Measurements from ENCODE around the gene CLPSL2.
A peak's percentile ranks its signal among the peaks of the same experiment; 100 is the strongest.

Gene CLPSL2, protein sequence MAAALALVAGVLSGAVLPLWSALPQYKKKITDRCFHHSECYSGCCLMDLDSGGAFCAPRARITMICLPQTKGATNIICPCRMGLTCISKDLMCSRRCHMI

GRCh38 chr6:35776364-35777215, at the start of gene CLPSL2:
Gene CLPSL2, plus strand, starts transcription at chr6:35776598. Its CDS starts 21 bp downstream, at chr6:35776619.
- Histone ChIP-seq H3K4me3 (peak within 1 kb of the TSS; percentile 59 to 74 (median 68)), H3K4me1 (peaks cover 9 to 26% (median 20%) of the 10 kb centered on the region in 10 experiments; a peak in 16 of 20 replicates), H3K27me3 (peaks cover 7 to 15% (median 13%) of the 10 kb centered on the region in 11 experiments; a peak in 20 of 22 replicates), H3K36me3 (no peaks in the 10 kb centered on the region), H3K9ac (peak within 1 kb of the TSS; percentile 35 to 80 (median 72); a peak in 20 of 22 replicates), H3K4me2 (peak within 1 kb of the TSS; percentile 80 to 99 (median 98)), H4K20me1 (no peaks in the 10 kb centered on the region), H3K9me3 (replicated peaks in 1 of 11) (no peaks in the 10 kb centered on the region), H3K27ac (peak within 1 kb of the TSS in 6 of 11 experiments; percentile 16 to 49 (median 39); a peak in 10 of 22 replicates)
- no peak for TF ChIP-seq Cebpa-rat (IDR thresholded peaks at IDR 0.05)

GRCh38 chr6:35727231-35727934, 49.0 kb upstream of the CLPSL2 start:
- Histone ChIP-seq H3K4me2 (peak overlapping the region; percentile 91 to 100 (median 99)), H3K27me3 (no peaks in the 10 kb centered on the region), H3K27ac (peak overlapping the region; percentile 36 to 98 (median 93); a peak in 21 of 22 replicates), H3K9me3 (replicated peaks in 1 of 11) (no peaks in the 10 kb centered on the region), H3K9ac (peak overlapping the region; percentile 72 to 91 (median 85)), H4K20me1 (no peaks in the 10 kb centered on the region), H3K4me1 (peaks cover 82 to 90% (median 86%) of the 10 kb centered on the region in 10 experiments), H3K36me3 (no peaks in the 10 kb centered on the region), H3K4me3 (peak overlapping the region; percentile 51 to 71 (median 62))
- TF ChIP-seq Cebpa-rat (IDR thresholded peaks at IDR 0.05): no peak

GRCh38 chr6:35727935-35728682, 48.3 kb upstream of the CLPSL2 start:
- Histone ChIP-seq H4K20me1 (no peaks in the 10 kb centered on the region), H3K9me3 (replicated peaks in 1 of 11) (no peaks in the 10 kb centered on the region), H3K36me3 (no peaks in the 10 kb centered on the region), H3K9ac (peak overlapping the region; percentile 72 to 94 (median 86)), H3K27ac (peak overlapping the region; percentile 36 to 98 (median 94); a peak in 21 of 22 replicates), H3K4me3 (peak overlapping the region; percentile 51 to 71 (median 62)), H3K4me1 (peaks cover 85 to 91% (median 89%) of the 10 kb centered on the region in 10 experiments), H3K4me2 (peak overlapping the region; percentile 91 to 100 (median 99)), H3K27me3 (no peaks in the 10 kb centered on the region)
- no peak for TF ChIP-seq Cebpa-rat (IDR thresholded peaks at IDR 0.05)

DNA sequence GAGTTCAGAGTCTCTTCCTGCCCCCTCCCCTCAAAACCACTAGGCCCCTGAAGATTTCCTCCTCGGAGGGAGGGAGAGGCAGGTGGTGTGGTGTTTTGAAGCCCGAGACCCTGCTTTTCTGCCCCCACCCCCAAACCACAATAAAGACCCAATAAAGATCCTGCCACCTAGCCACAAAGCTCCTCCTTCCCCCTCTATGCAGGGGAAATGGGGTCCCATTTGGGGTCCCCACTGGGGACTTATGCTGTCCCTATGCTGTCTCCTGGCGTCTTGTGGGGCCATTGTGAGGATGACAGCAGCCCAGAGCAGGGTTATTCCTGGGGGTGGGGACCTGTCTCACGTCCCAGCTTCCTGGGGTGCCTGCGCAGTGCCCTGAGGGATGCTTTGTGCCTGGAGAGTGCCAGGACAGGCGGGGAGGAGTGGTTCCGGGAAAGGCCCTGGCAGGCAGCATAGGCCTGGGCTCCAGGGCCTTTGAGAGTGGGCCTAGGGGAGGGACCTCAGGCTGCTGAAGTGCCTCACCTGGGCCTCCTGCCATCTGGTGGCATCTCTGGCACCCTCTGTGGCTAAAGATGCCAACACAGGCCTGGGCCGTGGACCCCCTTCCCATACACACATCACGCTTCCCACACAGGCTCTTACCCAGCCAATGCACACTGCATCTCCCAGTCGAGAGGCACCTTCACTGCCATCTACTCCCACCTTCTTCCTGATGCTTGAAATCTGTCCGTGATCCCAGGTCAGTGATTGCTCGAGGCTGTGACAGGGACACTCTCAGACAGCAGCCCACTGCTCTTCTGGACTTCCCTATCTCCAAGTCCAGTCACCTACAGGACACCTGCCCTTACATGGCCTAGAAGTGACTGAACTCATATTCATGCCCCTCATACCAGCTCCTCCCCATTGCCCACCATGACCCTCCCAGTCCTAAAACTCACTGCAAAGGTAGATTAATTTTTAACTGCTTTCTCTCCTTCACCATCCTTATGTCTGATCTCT, 47.4 kb upstream of the CLPSL2 start:
- no peaks in the 10 kb centered on the region for H3K36me3 ChIP-seq
- H3K9me3 ChIP-seq (replicated peaks in 1 of 11): no peaks in the 10 kb centered on the region
- H3K4me2 ChIP-seq: peak overlapping the region; percentile 91 to 100 (median 93)
- peaks cover 83 to 91% (median 89%) of the 10 kb centered on the region in 10 experiments for H3K4me1 ChIP-seq
- no peaks in the 10 kb centered on the region; a peak in 1 of 22 replicates for H4K20me1 ChIP-seq
- H3K9ac ChIP-seq: peak overlapping the region; percentile 31 to 94 (median 86); a peak in 21 of 22 replicates
- no peaks in the 10 kb centered on the region for H3K27me3 ChIP-seq
- H3K4me3 ChIP-seq: peak overlapping the region in 9 of 10 experiments; percentile 42 to 58 (median 53); a peak in 14 of 20 replicates
- TF ChIP-seq Cebpa-rat (IDR thresholded peaks at IDR 0.05): no peak
- peak overlapping the region in 10 of 11 experiments; percentile 51 to 98 (median 95); a peak in 20 of 22 replicates for H3K27ac ChIP-seq

DNA sequence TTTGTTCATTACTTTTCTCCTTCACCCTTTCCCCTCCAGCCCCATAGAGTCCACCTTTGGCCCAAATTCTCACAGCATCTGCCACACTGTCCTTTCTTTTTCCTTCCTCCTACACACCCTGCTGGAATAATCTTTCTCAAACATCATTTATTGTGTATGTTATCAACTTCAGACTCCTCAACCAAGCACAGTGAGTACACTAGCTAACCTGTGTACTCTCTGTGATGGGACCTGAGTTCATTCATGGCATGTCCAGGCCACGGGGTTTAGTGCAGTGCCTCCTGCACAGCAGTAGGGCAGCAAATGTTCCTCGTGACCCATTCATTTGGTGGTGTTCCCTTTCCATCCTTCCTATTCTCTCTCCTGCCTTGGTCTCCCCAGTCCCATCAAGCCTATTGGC, 46.7 kb upstream of the CLPSL2 start:
- Histone ChIP-seq H4K20me1 (no peaks in the 10 kb centered on the region; a peak in 1 of 22 replicates), H3K9ac (peak overlapping the region in 8 of 11 experiments; percentile 71 to 94 (median 88); a peak in 14 of 22 replicates), H3K27ac (peak overlapping the region in 8 of 11 experiments; percentile 86 to 98 (median 96); a peak in 15 of 22 replicates), H3K4me2 (peak overlapping the region; percentile 91 to 100 (median 93)), H3K4me1 (peaks cover 76 to 90% (median 87%) of the 10 kb centered on the region in 10 experiments), H3K4me3 (peak overlapping the region in 2 of 10 experiments; percentile 14 to 76; a peak in 1 of 20 replicates), H3K9me3 (replicated peaks in 1 of 11) (no peaks in the 10 kb centered on the region), H3K27me3 (no peaks in the 10 kb centered on the region), H3K36me3 (no peaks in the 10 kb centered on the region)
- TF ChIP-seq Cebpa-rat (IDR thresholded peaks at IDR 0.05): no peak

DNA sequence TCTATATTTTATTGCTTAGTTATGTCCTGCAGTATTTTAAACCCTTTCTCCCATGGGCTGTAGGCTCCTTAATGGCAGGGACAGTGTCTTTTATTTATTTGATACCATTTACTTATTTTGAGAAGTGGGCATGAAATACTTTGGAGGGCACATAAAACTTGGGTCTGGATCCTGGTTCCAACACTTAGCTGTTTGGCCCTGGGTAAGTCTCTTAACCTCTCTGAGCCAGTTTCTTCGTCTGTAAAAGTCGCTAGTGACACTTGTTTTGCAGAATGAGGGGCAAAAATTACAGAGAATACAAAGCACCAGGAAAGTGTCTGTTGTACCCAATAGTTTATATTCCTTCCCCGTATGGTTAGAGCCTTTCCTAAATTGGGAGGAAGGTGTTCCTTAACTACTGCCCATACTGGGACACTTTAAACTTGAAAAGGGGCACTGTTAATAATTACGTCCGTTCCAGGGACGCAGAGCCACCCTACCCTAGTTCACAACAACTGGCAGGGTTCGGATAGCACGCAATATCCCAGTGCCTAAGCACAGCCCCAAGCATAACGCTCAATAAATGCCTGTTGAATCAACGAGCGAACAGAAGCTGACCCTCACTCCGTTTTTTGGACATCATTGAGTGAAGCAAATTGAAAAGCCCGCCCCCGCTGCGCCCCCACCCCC, 45.5 kb upstream of the CLPSL2 start:
- H3K4me2 ChIP-seq: peak overlapping the region; percentile 91 to 100 (median 93)
- H3K4me1 ChIP-seq: peaks cover 64 to 87% (median 84%) of the 10 kb centered on the region in 10 experiments
- H3K27ac ChIP-seq: peak overlapping the region in 9 of 11 experiments; percentile 89 to 98 (median 96); a peak in 18 of 22 replicates
- TF ChIP-seq Cebpa-rat (IDR thresholded peaks at IDR 0.05): no peak
- no peaks in the 10 kb centered on the region; a peak in 1 of 22 replicates for H4K20me1 ChIP-seq
- H3K9me3 ChIP-seq (replicated peaks in 1 of 11): no peaks in the 10 kb centered on the region
- H3K9ac ChIP-seq: peak overlapping the region in 9 of 11 experiments; percentile 44 to 94 (median 90); a peak in 18 of 22 replicates
- no peaks in the 10 kb centered on the region for H3K27me3 ChIP-seq
- peak overlapping the region in 9 of 10 experiments; percentile 66 to 77 (median 72); a peak in 18 of 20 replicates for H3K4me3 ChIP-seq
- no peaks in the 10 kb centered on the region for H3K36me3 ChIP-seq

GRCh38 chr6:35731414-35731735, 45.0 kb upstream of the CLPSL2 start:
- peak overlapping the region; percentile 73 to 95 (median 91) for H3K9ac ChIP-seq
- H3K4me1 ChIP-seq: peaks cover 59 to 87% (median 84%) of the 10 kb centered on the region in 10 experiments

More at GRCh38 chr6:35731414-35731735, 45.0 kb upstream of the CLPSL2 start:
- TF ChIP-seq Cebpa-rat (IDR thresholded peaks at IDR 0.05): no peak
- Histone ChIP-seq H4K20me1 (no peaks in the 10 kb centered on the region; a peak in 1 of 22 replicates), H3K4me2 (peak overlapping the region; percentile 82 to 100 (median 92)), H3K4me3 (peak overlapping the region; percentile 66 to 77 (median 72)), H3K27ac (peak overlapping the region; percentile 32 to 98 (median 96); a peak in 21 of 22 replicates), H3K36me3 (no peaks in the 10 kb centered on the region), H3K27me3 (no peaks in the 10 kb centered on the region), H3K9me3 (replicated peaks in 1 of 11) (no peaks in the 10 kb centered on the region)

Measured in BLaER1 treated with 17β-estradiol and CSF1 and Interleukin-3, amounts not matched to agents 10 nM and 100 nM (cell line).